Adipocyte (in vitro differentiated cells): ENCODE measurements around the gene RBMS1.

Experiments
- DNase-seq: peaks from one replicate; pipeline ENCODE4 v3.0.0-alpha.2; 2015; ENCODE audit warnings: low read depth
- H3K27me3 ChIP-seq: replicated peaks from 2 replicates; pipeline ENCODE4 v1.7.0; 2013; ENCODE audit warnings: mild to moderate bottlenecking, low read length, moderate library complexity; ENCODE audit not compliant: control insufficient read depth, insufficient read depth
- H3K36me3 ChIP-seq: 2 replicates; pipeline ENCODE4 v1.7.0; 2013; ENCODE audit warnings: low read length, mild to moderate bottlenecking, moderate library complexity; ENCODE audit not compliant: control insufficient read depth, insufficient read depth, severe bottlenecking
- H3K4me1 ChIP-seq: 2 replicates; pipeline ENCODE4 v1.7.0; 2013; ENCODE audit warnings: mild to moderate bottlenecking, low read length, moderate library complexity; ENCODE audit not compliant: control insufficient read depth, insufficient read depth
- H3K4me3 ChIP-seq: 2 replicates; pipeline ENCODE4 v1.7.0; 2013; ENCODE audit warnings: mild to moderate bottlenecking, low read length, moderate library complexity
- H3K9ac ChIP-seq: 2 replicates; pipeline ENCODE4 v1.7.0; 2013; ENCODE audit warnings: mild to moderate bottlenecking, low read length, moderate library complexity
- H3K9me3 ChIP-seq: 2 replicates; pipeline ENCODE4 v1.7.0; 2013; ENCODE audit warnings: mild to moderate bottlenecking, low read length, moderate library complexity; ENCODE audit not compliant: control insufficient read depth

RBMS1 gene

GRCh38 chr2:160364364-160364763, 129.2 kb downstream of the RBMS1 start:
- H3K27me3 ChIP-seq = no peaks in the 10 kb centered on the region
- no peaks in the 10 kb centered on the region for H3K9me3 ChIP-seq
- H3K4me3 ChIP-seq = peak overlapping the region; percentile 0
- H3K4me1 ChIP-seq = peaks cover 77% of the 10 kb centered on the region
- peaks cover 27% of the 10 kb centered on the region for H3K36me3 ChIP-seq
- no peak for DNase-seq
- H3K9ac ChIP-seq = no peak overlapping the region

- Histone ChIP-seq H3K9me3 (no peaks in the 10 kb centered on the region), H3K27me3 (no peaks in the 10 kb centered on the region), H3K4me1 (peaks cover 73% of the 10 kb centered on the region), H3K36me3 (peaks cover 27% of the 10 kb centered on the region), H3K9ac (no peak overlapping the region), H3K4me3 (no peak overlapping the region)
- no peak for DNase-seq
Measured at GRCh38 chr2:160363961-160364360, 129.6 kb downstream of the RBMS1 start.

GRCh38 chr2:160363055-160363454, 130.6 kb downstream of the RBMS1 start:
- no peak for DNase-seq

GRCh38 chr2:160362541-160362940, 131.1 kb downstream of the RBMS1 start:
- Histone ChIP-seq H3K9ac (no peak overlapping the region), H3K4me1 (peaks cover 67% of the 10 kb centered on the region), H3K4me3 (no peak overlapping the region), H3K9me3 (no peaks in the 10 kb centered on the region), H3K36me3 (peaks cover 29% of the 10 kb centered on the region), H3K27me3 (no peaks in the 10 kb centered on the region)
- no peak for DNase-seq

More at GRCh38 chr2:160363055-160363454, 130.6 kb downstream of the RBMS1 start:
- Histone ChIP-seq H3K9me3 (no peaks in the 10 kb centered on the region), H3K4me1 (peaks cover 67% of the 10 kb centered on the region), H3K9ac (no peak overlapping the region), H3K36me3 (peaks cover 27% of the 10 kb centered on the region), H3K27me3 (no peaks in the 10 kb centered on the region), H3K4me3 (no peak overlapping the region)

DNA sequence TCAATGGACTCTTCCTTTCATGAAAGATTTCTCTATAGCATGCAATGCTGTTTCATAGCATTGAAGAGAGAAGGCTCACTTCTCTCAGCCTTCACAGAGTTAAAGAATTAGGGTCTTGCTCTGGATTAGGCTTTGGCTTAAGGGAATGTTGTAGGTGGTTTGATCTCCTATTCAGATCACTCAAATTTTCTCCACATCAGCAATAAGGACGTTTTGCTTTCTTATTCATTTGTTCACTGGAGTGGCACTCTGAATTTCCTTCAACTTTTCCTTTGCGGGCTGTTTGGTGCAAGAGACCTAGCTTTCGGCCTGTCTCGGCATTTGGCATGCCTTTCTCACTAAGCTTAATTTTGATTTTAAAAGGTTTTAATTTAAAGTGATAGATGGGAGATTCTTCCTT, 131.6 kb downstream of the RBMS1 start:
- Histone ChIP-seq H3K4me3 (no peak overlapping the region), H3K9ac (no peak overlapping the region), H3K36me3 (peaks cover 31% of the 10 kb centered on the region), H3K27me3 (no peaks in the 10 kb centered on the region), H3K4me1 (peaks cover 67% of the 10 kb centered on the region), H3K9me3 (no peaks in the 10 kb centered on the region)
- no peak for DNase-seq

DNA sequence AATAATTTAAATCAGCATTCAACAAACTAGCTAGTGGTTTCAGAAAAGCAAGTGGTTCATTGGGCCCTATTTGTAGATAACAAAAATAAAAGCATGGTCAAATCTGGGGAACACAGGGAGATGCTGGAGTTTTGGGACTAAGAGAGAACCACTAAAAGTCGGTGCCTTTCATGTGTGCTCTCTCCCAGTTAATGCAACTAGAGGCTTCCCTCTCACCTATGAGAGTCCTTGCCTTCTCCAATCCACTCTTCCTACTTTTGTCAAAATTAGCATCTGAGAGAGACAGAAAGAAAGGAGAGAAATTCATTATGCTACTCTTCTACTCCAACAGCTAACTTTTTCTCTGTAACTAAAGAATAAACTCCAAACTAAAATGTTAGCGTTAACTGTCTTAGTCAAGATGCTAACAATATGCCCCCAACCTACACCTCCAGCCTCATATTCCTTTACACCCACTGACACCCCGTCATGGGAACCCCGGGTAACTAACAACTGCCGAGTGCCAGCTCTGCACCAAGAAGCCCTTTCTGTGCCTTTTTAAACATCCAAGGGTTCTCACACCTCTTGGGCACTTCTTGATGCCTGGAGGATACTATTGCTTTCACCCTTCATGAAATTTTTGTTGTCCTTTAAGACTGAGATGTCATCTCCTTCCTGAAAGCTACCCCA, 133.4 kb downstream of the RBMS1 start:
- DNase-seq = no peak
- no peak overlapping the region for H3K4me3 ChIP-seq
- H3K36me3 ChIP-seq = peaks cover 24% of the 10 kb centered on the region
- H3K27me3 ChIP-seq = no peaks in the 10 kb centered on the region
- H3K9me3 ChIP-seq = no peaks in the 10 kb centered on the region
- peaks cover 57% of the 10 kb centered on the region for H3K4me1 ChIP-seq
- H3K9ac ChIP-seq = no peak overlapping the region

DNA sequence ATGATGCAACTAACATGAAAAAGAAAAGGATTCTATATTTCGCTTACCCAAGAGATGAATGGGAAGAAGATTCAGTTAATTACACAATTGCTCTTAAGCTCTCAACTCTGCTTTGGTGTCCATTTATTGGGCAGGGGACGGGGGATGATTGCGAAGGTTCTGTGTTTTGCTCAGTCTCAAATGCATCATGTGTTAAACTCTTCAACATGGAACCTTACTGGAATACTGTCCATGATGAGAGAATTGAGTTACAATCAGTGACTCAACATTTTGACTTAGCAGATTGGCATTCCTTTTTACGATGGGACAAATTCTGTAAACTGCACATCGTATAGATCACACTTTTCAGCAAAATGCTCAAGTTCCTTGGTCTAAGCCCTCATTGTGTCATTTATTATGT, 135.6 kb downstream of the RBMS1 start:
- Histone ChIP-seq H3K9ac (no peak overlapping the region), H3K9me3 (no peaks in the 10 kb centered on the region), H3K4me1 (peaks cover 48% of the 10 kb centered on the region), H3K4me3 (no peak overlapping the region), H3K27me3 (no peaks in the 10 kb centered on the region), H3K36me3 (peaks cover 19% of the 10 kb centered on the region)
- peak; percentile 48 for DNase-seq

DNA sequence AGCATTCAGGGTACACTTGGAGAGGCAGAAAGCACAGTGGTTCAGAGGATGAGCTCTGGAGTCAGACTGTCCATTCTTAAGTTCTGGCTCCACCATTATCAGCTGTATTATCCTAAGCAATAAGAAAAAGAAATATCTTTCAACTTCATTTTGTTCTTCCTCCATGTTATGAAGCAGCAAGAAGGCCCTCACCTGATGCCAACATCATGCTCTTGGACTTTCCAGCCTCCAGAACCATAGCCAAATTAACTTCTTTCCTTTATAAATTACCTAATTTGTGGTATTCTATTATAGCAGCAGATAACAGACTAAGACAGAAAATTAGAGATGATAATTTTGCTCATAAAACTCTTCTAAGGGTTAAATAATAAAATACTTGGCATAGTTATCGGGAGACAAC, 137.1 kb downstream of the RBMS1 start:
- H3K36me3 ChIP-seq = peaks cover 18% of the 10 kb centered on the region
- no peak overlapping the region for H3K9ac ChIP-seq
- no peaks in the 10 kb centered on the region for H3K9me3 ChIP-seq
- no peak overlapping the region for H3K4me3 ChIP-seq
- peaks cover 49% of the 10 kb centered on the region for H3K4me1 ChIP-seq
- no peaks in the 10 kb centered on the region for H3K27me3 ChIP-seq
- no peak for DNase-seq

DNA sequence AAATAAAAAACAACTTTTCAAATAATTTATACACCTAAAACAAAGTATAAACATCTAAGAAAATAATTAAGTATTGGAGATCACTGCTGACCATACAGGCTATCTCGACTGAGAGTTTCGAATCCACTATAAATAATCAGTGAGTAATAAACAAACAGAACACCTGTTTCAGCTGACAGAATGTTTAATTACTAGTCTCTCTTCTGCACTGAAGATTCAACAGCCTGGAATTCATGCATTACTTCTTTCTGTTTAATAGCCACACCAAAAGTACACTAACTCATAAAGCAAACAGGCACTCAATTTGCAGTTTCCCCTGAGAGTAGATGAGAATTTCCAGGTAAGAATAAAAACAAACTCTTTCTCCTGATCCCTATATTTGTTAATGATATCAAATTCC, 138.5 kb downstream of the RBMS1 start:
- H3K36me3 ChIP-seq = peaks cover 18% of the 10 kb centered on the region
- no peak for DNase-seq

GRCh38 chr2:160354677-160355076, 138.9 kb downstream of the RBMS1 start:
- Histone ChIP-seq H3K9me3 (no peaks in the 10 kb centered on the region), H3K36me3 (peaks cover 22% of the 10 kb centered on the region), H3K4me3 (no peak overlapping the region), H3K4me1 (peaks cover 60% of the 10 kb centered on the region), H3K27me3 (no peaks in the 10 kb centered on the region), H3K9ac (no peak overlapping the region)
- DNase-seq = no peak

More for the DNA sequence above, 138.5 kb downstream of the RBMS1 start:
- Histone ChIP-seq H3K9me3 (no peaks in the 10 kb centered on the region), H3K27me3 (no peaks in the 10 kb centered on the region), H3K4me3 (no peak overlapping the region), H3K4me1 (peaks cover 56% of the 10 kb centered on the region), H3K9ac (no peak overlapping the region)

- no peak for DNase-seq
- Histone ChIP-seq H3K9me3 (no peaks in the 10 kb centered on the region), H3K9ac (no peak overlapping the region), H3K36me3 (peaks cover 27% of the 10 kb centered on the region), H3K27me3 (no peaks in the 10 kb centered on the region), H3K4me3 (no peak overlapping the region), H3K4me1 (peaks cover 65% of the 10 kb centered on the region)
Measured at GRCh38 chr2:160353813-160354212, 139.8 kb downstream of the RBMS1 start.

DNA sequence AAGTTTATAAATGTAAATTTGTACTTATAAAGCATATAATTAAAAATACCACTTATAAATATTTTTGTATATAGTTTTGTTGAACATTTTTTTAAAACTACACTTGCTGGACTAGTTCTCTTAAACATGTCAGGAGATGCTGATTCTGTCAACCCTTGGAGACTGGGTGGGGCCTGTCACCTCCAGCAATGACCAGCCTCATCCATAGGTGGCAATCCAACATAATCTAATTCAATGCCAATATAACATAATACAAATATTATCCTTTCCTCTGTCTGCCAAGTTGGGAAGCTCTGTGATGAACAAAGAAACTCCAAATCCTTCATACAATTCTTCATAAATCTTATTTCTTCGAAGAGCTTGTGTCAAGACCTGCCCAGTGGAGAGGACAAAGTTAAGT, 140.4 kb downstream of the RBMS1 start:
- DNase-seq = no peak
- Histone ChIP-seq H3K4me1 (peaks cover 69% of the 10 kb centered on the region), H3K4me3 (no peak overlapping the region), H3K9ac (no peak overlapping the region), H3K36me3 (peaks cover 32% of the 10 kb centered on the region), H3K27me3 (no peaks in the 10 kb centered on the region), H3K9me3 (no peaks in the 10 kb centered on the region)
